Loucy (cell line): ENCODE data around the gene RAD51B.

Source experiments
- CTCF ChIP-seq: fragments of 200-600 bp; sonication (generic); conservative IDR thresholded peaks from 2 replicates; pipeline ENCODE4 v1.5.1; 2014; ENCODE audit warnings: mild to moderate bottlenecking, antibody characterized with exemption, low read length
- EZH2phosphoT487 ChIP-seq: fragments of 200-600 bp; IDR thresholded peaks from 2 replicates; pipeline ENCODE4 v1.6.1; 2018; ENCODE audit warnings: antibody characterized with exemption, mild to moderate bottlenecking, moderate library complexity, borderline replicate concordance

GRCh38 chr14:68266998-68267397 lies 447.4 kb downstream of the RAD51B start:
- TF ChIP-seq CTCF (no peak), EZH2phosphoT487 (no peak)
